IMR-90 (cell line): ENCODE data around the gene GRAMD1A. TPM values are rescaled to one million over a fixed set of nuclear protein-coding genes. Genes with fewer than 3 reads are reported as not detected.

ENCODE experiments used
- ATAC-seq: fragments of 200-7000 bp; cut with Tn5 transposase; 2 replicates; pipeline ENCODE4 v1.9.1; 2020; ENCODE audit warnings: low read depth, mild to moderate bottlenecking, moderate library complexity
- BruUV-seq: library from RNA; stranded (reverse); fragments of 400-500 nt; replicated peaks from 2 replicates; lab custom pipeline; 2021; lab: Mats Ljungman, UMichigan
- CTCF ChIA-PET: fragments of 300-600 bp; formaldehyde crosslinking; extraction: SDS; loops from one replicate; lab custom pipeline; 2021; ENCODE audit warnings: antibody characterized with exemption; lab: Yijun Ruan, JAX
- POLR2A ChIA-PET: fragments of 300-600 bp; sonication (Branson Sonifier 250); formaldehyde crosslinking; loops from one replicate; lab custom pipeline; 2022; ENCODE audit warnings: antibody characterized with exemption; ENCODE audit not compliant: unreplicated experiment; lab: Charles Lee
- DNase-seq: peaks from one replicate; pipeline ENCODE4 v3.0.0; 2013
- H2AFZ ChIP-seq: replicated peaks from 2 replicates; pipeline ENCODE3; 2013; ENCODE audit warnings: low read length, mild to moderate bottlenecking; ENCODE audit not compliant: poor library complexity
- H2AK5ac ChIP-seq: 2 replicates; pipeline ENCODE4 v1.6.1; 2013; ENCODE audit warnings: low read depth, low read length, inconsistent platforms
- H2AK9ac ChIP-seq: replicated peaks from 2 replicates; pipeline ENCODE3; 2013; ENCODE audit warnings: mild to moderate bottlenecking, low read depth, low read length, moderate library complexity; ENCODE audit not compliant: poor library complexity
- H2BK120ac ChIP-seq: 2 replicates; pipeline ENCODE4 v1.6.1; 2013; ENCODE audit warnings: low read depth, low read length, inconsistent platforms
- H2BK15ac ChIP-seq: 3 replicates; pipeline ENCODE4 v1.6.1; 2013; ENCODE audit warnings: low read depth, low read length, inconsistent platforms
- H2BK20ac ChIP-seq: 2 replicates; pipeline ENCODE4 v1.6.1; 2013; ENCODE audit warnings: low read depth, mild to moderate bottlenecking, inconsistent platforms, low read length, moderate library complexity
- H2BK5ac ChIP-seq: 2 replicates; pipeline ENCODE4 v1.6.1; 2013; ENCODE audit warnings: mild to moderate bottlenecking, low read depth, low read length, inconsistent platforms; ENCODE audit not compliant: poor library complexity, severe bottlenecking
- H3K14ac ChIP-seq: replicated peaks from 2 replicates; pipeline ENCODE4 v1.6.1; 2013; ENCODE audit warnings: low read depth, low read length, inconsistent platforms
- H3K18ac ChIP-seq: 2 replicates; pipeline ENCODE4 v1.6.1; 2013; ENCODE audit warnings: low read depth, low read length, control low read depth
- H3K23ac ChIP-seq: 2 replicates; pipeline ENCODE4 v1.6.1; 2013; ENCODE audit warnings: low read depth, low read length, inconsistent platforms
- H3K27ac ChIP-seq: 2 replicates; pipeline ENCODE4 v1.5.1; 2013; ENCODE audit warnings: mild to moderate bottlenecking, control low read depth, low read length; ENCODE audit not compliant: insufficient read depth
- H3K27me3 ChIP-seq: 2 replicates; pipeline ENCODE4 v1.6.1; 2013; ENCODE audit warnings: low read length; ENCODE audit not compliant: control insufficient read depth, insufficient read depth
- H3K36me3 ChIP-seq: 2 replicates; pipeline ENCODE4 v1.6.1; 2013; ENCODE audit warnings: low read length, mixed read lengths; ENCODE audit not compliant: control insufficient read depth, insufficient read depth
- H3K4ac ChIP-seq: 2 replicates; pipeline ENCODE4 v1.6.1; 2013; ENCODE audit warnings: low read depth, low read length, inconsistent platforms
- H3K4me1 ChIP-seq: 2 replicates; pipeline ENCODE4 v1.6.1; 2013; ENCODE audit warnings: low read length, mixed read lengths; ENCODE audit not compliant: control insufficient read depth, insufficient read depth
- H3K4me2 ChIP-seq: 2 replicates; pipeline ENCODE4 v1.6.1; 2013; ENCODE audit warnings: low read depth, mild to moderate bottlenecking, control low read depth, low read length, moderate library complexity
- H3K4me3 ChIP-seq: 2 replicates; pipeline ENCODE4 v1.5.1; 2013; ENCODE audit warnings: low read depth, mild to moderate bottlenecking, control low read depth, low read length, moderate library complexity; ENCODE audit not compliant: insufficient read depth
- H3K56ac ChIP-seq: 2 replicates; pipeline ENCODE4 v1.6.1; 2013; ENCODE audit warnings: low read length, inconsistent platforms; ENCODE audit not compliant: insufficient read depth; ENCODE audit errors: extremely low read depth
- H3K79me1 ChIP-seq, 2 experiments: 2 replicates each; pipeline ENCODE4 v1.6.1; 2013; ENCODE audit warnings: low read length in 2 of 2, inconsistent platforms in 1 of 2, low read depth in 1 of 2
- H3K9ac ChIP-seq: 2 replicates; pipeline ENCODE4 v1.6.1; 2013; ENCODE audit warnings: low read depth, low read length, control low read depth
- H3K9me1 ChIP-seq: 2 replicates; pipeline ENCODE4 v1.6.1; 2013; ENCODE audit warnings: low read length, inconsistent platforms; ENCODE audit not compliant: insufficient read depth
- H3K9me3 ChIP-seq: 2 replicates; pipeline ENCODE4 v1.6.1; 2013; ENCODE audit warnings: low read length; ENCODE audit not compliant: control insufficient read depth, insufficient read depth
- H4K20me1 ChIP-seq: 2 replicates; pipeline ENCODE4 v1.6.1; 2013; ENCODE audit warnings: low read length, inconsistent platforms; ENCODE audit not compliant: insufficient read depth
- H4K5ac ChIP-seq: 2 replicates; pipeline ENCODE4 v1.6.1; 2013; ENCODE audit warnings: mild to moderate bottlenecking, low read depth, low read length, control low read depth
- H4K8ac ChIP-seq, 2 experiments: 2 replicates each; pipeline ENCODE4 v1.6.1; 2013; ENCODE audit warnings: low read depth in 2 of 2, low read length in 2 of 2, control low read depth in 1 of 2, inconsistent platforms in 1 of 2
- H4K91ac ChIP-seq: 2 replicates; pipeline ENCODE4 v1.6.1; 2013; ENCODE audit warnings: low read depth, low read length, inconsistent platforms; ENCODE audit not compliant: insufficient read depth
- RAD21 ChIP-seq: IDR thresholded peaks from 2 replicates; pipeline ENCODE4 v1.6.1; 2012; ENCODE audit warnings: low read length, improper control_type of control experiment
- WGBS, 2 experiments: methylation state at CpG; one replicate each; pipeline versions ENCODE4 v1.1.5 to v1.1.7; 2013; ENCODE audit warnings: missing lambda C conversion rate in 2 of 2; ENCODE audit not compliant: insufficient read length in 1 of 2; ENCODE audit errors: extremely low coverage in 2 of 2; 5-methylcytosine and 5-hydroxymethylcytosine counted together
- dilution Hi-C: fragments of 300-500 bp; cut with HindIII; formaldehyde crosslinking; loops from one replicate; pipeline ENCODE4 v1.14.3; 2018; ENCODE audit warnings: low sequenced_read_pairs; ENCODE audit not compliant: unreplicated experiment
- in situ Hi-C: fragments of 300-500 bp; cut with MboI; formaldehyde crosslinking; loops from 3 replicates; pipeline ENCODE4 v1.14.3; 2019; ENCODE audit warnings: low sequenced_read_pairs, inconsistent platforms, mixed read lengths
- intact Hi-C: fragments of 100-400 bp; cut with micrococcal nuclease; formaldehyde crosslinking; loops from 2 replicates; pipeline ENCODE4 v1.10.0; 2022
- polyA plus RNA-seq, 3 experiments: library from polyadenylated mRNA; depleted of rRNA; stranded (reverse); fragments of >200 nt; gene quantifications; 2 replicates each; pipeline ENCODE4 v1.2.3, GENCODE V29; 2012; ENCODE audit warnings: low replicate concordance in 1 of 3
- total RNA-seq: library from RNA; depleted of rRNA; stranded (reverse); fragments of >200 nt; gene quantifications from 2 replicates; pipeline ENCODE4 v1.2.3, GENCODE V29; 2012
- TF ChIP-seq, protein P1 (sequence below): fragments of 150-350 bp; IDR thresholded peaks from 2 replicates; pipeline ENCODE4 v1.6.1; 2017; ENCODE audit warnings: mild to moderate bottlenecking, antibody characterized with exemption, low read length, low read depth

GRAMD1A gene
- total and polyA plus RNA-seq, 2 of the 4 experiments (the other 2 are of a cell fraction): 11.1 to 63.0 TPM

- no TSS peak for BruUV-seq
- Histone ChIP-seq H3K27me3 (no peaks in the 10 kb centered on the region), H3K4me1 (peaks cover 9% of the 10 kb centered on the region), H3K9me3 (no peaks in the 10 kb centered on the region), H3K4ac (no peak overlapping the region), H3K23ac (no peak overlapping the region), H3K18ac (no peak overlapping the region), H2BK20ac (no peak overlapping the region), H2AK9ac (peak overlapping the region; percentile 82), H2AFZ (no peak overlapping the region), H3K14ac (no peak overlapping the region), H3K27ac (no peak overlapping the region), H2BK5ac (no peak overlapping the region), H3K4me2 (no peak overlapping the region), H3K4me3 (no peak overlapping the region), H4K8ac (no peak overlapping the region), H3K9ac (no peak overlapping the region), H2AK5ac (no peak overlapping the region), H4K91ac (no peak overlapping the region), H2BK120ac (no peak overlapping the region), H4K5ac (no peak overlapping the region), H3K56ac (no peak overlapping the region), H4K20me1 (peaks cover 41% of the 10 kb centered on the region), H3K79me1 (peaks cover 16 to 72% of the 10 kb centered on the region in 2 experiments), H2BK15ac (no peak overlapping the region), H3K36me3 (peaks cover 45% of the 10 kb centered on the region), H3K9me1 (peaks cover 17% of the 10 kb centered on the region)
- CTCF ChIA-PET: no interaction called here
- POLR2A ChIA-PET: no interaction called here
- TF ChIP-seq RAD21: no peak
- TF ChIP-seq, protein P1, sequence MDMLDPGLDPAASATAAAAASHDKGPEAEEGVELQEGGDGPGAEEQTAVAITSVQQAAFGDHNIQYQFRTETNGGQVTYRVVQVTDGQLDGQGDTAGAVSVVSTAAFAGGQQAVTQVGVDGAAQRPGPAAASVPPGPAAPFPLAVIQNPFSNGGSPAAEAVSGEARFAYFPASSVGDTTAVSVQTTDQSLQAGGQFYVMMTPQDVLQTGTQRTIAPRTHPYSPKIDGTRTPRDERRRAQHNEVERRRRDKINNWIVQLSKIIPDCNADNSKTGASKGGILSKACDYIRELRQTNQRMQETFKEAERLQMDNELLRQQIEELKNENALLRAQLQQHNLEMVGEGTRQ: no peak
- WGBS, 2 experiments: 100% methylated on average over 1 of the region's 12 CpGs; no CpG with 5 or more reads in 1 of the 2 experiments
- no peak for ATAC-seq
- in situ Hi-C loops: no loop called here
- intact Hi-C loops: no loop called here
- dilution Hi-C loops: no loop called here
- no peak for DNase-seq
These were observed 8.8 kb downstream of the GRAMD1A start for GRCh38 chr19:35008891-35009341.
